ENCODE measurements around the gene SERAC1.

- TF ChIP-seq CTCF (IDR thresholded peaks at IDR 0.05) (no peak), EZH2 (IDR thresholded peaks at IDR 0.05; ENCODE audit: borderline replicate concordance, insufficient read depth, low read depth, low read length, poor library complexity, severe bottlenecking) (no peak)
Observed at GRCh38 chr6:158150701-158151100, 17.4 kb downstream of the SERAC1 start.

Measured in B cell (primary cell).